GM12892 (cell line): ENCODE results near the gene SCN2B.

Source experiments
- POLR2A ChIP-seq: IDR thresholded peaks from 2 replicates; pipeline ENCODE4 v1.6.1; 2011; ENCODE audit warnings: low read depth, low read length, control low read depth
- POLR2AphosphoS5 ChIP-seq: IDR thresholded peaks from 2 replicates; pipeline ENCODE4 v1.6.1; 2011; ENCODE audit warnings: low read depth, low read length, control low read depth
- TAF1 ChIP-seq: IDR thresholded peaks from 2 replicates; pipeline ENCODE4 v1.6.1; 2011; ENCODE audit warnings: low read depth, mild to moderate bottlenecking, control low read depth, low read length, borderline replicate concordance

DNA sequence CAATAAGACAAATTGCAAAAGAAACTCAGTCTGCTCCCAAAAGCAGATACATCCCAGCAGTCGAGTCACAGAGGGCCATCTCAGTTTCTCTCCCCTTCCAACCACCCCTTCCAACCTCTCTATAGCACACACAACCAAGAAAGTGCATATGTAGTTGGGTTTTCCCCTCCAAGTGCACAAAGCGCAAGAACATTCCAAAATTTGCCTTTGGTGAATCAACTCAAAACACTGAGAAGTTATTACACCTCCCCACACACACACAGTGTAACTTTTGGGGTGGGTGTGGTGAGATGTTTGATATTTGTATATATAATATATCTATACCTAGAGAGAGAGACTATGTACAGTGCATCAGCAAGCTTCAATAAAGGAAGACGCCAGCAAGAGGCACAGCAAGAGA, 13.6 kb downstream of the SCN2B start:
- no peak for TF ChIP-seq POLR2A
- TF ChIP-seq TAF1 = no peak
- no peak for TF ChIP-seq POLR2AphosphoS5
